Ramos (cell line): Measurements from ENCODE around the gene SS18L1.

ENCODE experiments used
- in situ Hi-C: fragments of 300-500 bp; cut with MboI; formaldehyde crosslinking; loops from one replicate; pipeline ENCODE4 v1.14.3; 2022; ENCODE audit warnings: low sequenced_read_pairs; ENCODE audit not compliant: unreplicated experiment

The SS18L1 gene

DNA sequence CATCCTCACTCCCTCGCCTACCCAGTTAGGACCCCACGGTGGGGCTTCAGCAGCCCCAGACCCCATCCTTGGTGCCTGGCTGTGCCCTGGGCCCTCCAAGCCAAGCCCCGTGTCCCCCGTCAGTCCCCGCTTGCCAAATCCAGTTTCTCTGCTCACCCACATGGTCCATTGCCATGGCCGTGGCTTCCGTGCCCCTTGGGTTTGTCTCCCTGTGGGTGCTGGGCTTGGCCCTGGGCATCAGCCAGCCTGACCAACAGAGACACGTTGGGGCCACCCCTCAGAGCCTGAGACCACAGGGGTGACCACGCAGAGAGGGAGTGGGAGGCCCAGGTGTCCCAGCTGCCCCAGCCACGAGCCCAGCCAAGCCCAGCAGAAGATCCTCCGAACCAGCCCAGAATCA is 7.7 kb downstream of the SS18L1 start:
- in situ Hi-C loops, result no loop called here

DNA sequence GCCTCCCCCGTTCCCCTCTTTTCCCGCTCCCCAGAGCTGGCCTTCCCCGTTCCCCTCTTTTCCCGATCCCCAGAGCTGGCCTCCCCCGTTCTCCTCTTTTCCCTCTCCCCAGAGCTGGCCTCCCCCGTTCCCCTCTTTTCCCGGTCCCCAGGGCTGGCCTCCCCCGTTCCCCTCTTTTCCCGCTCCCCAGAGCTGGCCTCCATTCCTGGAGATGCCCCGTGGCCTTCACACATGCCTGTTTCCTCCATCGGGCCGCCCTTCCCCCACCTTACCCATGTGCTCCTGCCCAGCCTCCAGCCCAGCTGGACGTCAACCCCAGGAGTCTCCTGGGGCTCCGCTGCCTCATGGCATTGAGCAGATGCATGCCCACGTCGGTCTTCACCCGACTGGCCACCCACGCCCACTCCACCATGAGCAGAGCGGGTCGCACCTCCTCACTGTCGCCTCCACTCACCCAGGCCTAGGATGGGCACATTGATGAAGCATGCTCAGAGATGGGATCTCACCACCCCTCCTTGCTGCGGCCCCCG is 8.3 kb downstream of the SS18L1 start:
- in situ Hi-C loops, result no loop called here

DNA sequence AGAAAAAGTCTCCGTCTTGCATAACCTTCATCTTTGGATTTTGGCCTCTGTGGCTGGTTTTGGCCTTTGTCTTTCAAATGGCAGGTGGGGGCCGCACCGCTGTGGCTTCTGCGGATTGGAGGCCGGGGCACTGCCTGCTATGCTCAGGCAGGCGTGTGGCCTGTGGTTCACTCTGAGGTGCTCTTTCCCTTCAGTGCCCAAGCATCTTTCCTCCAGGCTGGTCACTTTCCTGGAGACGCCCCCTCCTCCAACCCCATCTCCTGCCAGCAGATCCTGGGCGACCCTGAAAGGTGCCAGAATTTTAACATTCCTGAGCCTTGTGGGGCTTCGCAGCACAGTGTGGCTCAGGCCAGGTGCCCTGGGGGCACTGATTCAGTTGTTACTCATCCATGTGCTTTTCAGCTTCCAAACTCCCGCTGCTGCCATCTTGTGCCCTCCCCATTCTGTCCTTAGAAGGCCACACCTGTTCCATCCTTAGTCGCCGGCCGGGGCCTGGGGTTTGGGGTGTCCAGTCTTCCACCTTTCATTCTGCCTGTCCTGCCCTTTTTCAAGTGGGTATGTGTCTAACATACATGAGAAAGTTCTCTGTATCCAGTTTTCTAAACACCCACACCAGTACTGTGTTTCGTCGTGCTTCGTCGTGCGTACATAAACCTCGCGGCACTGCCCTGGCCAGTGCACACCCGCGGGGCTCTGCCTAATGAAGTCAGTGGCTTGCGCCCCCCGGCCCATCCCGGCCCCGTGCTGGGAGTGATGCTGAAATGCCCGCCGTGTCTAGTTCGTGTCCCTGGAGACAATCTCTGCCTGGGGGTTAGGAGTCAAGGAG is 12.1 kb downstream of the SS18L1 start:
- in situ Hi-C loops, result no loop called here

DNA sequence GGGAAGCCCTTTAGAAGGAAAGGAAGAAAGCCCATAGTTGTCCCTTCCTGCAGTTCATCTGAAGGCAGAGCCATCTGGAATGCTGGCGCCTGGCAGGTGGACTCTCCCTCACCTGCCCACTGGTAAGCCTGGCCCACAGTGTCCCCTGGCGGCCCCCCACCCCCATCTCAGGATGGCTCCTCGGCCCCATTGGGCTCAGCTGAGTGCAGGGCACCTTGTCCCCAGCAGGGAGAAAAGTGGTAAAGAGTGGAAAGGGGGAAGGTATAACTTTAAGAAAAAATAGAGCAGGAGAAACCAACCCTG is 12.6 kb downstream of the SS18L1 start:
- in situ Hi-C loops, result no loop called here

DNA sequence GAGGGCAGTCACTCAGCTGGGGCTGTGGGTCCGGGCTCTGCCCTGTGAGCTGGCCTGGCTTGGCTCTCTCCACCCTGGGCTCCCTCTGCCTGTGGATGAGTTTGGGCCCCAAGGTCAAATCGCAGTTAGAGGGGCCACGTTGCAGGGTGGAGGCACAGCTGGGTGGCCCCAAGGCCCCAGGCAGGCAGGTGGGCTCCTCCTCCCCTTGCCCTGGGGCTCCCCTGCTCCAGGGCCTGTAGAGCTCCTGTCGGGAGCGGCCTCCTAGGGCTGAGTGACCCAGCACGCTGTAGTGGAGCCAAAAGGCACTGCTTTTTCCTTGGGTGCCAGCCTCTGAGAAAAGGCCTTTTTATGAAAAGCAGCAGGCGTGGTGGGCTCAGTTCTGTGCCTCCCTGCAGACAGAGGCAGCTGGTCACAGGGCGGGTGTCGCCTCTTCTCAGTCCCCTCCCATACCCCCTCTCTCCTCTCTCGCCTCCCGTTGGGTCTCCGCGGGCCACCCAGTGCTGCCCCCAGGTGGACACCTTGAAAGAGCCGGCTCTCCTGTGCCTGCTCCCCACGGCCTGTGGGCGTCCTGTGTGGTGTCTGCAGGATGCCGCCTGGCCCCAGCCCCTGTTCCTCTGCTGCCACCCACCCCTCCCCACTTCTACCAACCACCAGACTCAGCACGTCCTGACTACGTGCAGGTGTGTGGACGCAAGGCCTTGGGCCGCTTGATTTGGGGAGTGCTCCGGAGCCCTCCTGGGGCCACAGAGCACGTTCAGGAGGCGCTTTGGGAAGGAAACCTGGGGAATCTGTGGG is 13.2 kb downstream of the SS18L1 start:
- in situ Hi-C loops, result no loop called here

DNA sequence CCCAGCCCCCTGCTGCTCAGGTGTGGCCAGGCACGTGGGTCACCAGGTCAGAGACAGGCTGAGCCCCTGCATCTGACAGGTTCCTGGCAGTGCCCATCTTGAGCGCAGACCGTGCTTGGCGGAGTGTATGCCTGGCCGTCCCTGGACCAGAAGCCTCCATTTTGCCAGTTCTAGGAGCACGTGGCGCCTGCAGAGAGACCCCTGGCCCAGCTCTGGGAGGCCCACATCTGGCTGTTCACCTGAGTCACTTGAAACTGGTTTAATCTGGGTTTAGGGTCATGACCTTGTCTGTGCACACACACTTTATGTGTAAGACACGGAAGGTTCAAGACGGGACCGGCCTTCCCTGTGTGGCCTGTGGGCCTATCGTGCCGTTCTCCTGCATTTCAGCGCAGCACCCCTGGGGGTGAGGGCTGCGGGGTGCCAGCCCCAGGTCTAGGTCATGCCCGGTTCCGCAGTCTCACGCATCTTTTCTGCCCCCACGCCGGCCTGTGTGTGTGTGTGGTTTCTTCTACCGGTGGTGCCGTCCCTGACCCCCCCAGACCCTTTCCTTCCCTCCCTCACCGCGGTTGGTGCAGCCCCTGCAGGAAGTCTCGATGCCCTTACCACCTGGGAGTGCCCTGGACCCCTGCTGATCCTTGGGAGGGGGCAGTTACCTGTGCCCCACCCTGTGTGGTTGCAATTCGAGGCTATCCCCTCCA is 14.0 kb downstream of the SS18L1 start:
- in situ Hi-C loops, result no loop called here

DNA sequence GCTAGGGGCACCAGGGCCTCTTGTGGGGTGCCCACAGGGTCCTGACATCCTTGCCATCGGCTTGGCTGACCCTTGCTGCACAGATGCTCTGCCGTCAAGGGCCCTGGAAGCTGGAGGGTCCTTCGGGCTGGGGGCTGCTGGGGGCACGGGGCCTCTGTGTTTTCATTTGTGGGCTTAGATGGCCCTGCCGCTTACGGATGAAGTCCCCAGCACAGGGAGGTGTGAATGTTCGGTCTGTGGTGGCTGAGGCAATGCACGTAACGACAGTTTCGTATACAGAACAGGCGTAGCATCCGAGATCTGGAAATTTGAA is 14.5 kb downstream of the SS18L1 start:
- in situ Hi-C loops, result no loop called here

DNA sequence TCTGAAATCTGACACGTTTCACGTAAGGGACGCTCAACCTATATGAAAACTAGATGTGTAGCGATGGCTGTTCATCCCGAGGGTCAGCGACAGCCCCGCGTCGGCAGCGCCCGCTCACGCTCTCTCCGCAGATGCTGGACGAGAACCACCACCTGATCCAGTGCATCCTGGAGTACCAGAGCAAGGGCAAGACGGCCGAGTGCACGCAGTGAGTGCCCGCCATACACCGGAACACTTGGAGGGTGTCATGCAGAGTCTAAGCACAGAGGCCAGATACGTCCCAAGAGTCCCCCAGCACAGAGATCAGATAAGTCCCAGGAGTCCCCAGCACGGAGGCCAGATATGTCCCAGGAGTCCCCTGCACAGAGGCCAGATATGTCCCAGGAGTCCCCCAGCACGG is 15.0 kb downstream of the SS18L1 start:
- in situ Hi-C loops, result no loop called here

DNA sequence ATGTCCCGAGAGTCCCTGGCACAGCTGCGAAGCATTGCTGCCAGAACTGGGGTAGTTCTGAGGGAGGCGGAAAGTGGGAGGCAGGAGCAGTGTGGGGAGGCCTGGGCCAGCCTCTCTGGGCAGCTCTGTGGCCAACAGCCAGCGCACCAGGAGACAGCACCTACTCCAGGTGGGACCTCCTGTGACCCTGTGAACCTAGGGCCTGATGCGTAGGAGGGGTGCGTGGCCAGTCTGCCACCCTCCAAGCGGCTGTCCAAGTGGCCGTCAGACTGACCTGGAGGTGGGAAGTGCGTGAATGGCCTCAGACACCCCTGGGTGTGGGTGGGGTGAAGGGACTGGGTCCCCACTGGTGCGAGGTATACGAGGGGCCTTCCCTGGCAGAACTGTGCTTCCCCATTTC is 15.5 kb downstream of the SS18L1 start:
- in situ Hi-C loops, result no loop called here

DNA sequence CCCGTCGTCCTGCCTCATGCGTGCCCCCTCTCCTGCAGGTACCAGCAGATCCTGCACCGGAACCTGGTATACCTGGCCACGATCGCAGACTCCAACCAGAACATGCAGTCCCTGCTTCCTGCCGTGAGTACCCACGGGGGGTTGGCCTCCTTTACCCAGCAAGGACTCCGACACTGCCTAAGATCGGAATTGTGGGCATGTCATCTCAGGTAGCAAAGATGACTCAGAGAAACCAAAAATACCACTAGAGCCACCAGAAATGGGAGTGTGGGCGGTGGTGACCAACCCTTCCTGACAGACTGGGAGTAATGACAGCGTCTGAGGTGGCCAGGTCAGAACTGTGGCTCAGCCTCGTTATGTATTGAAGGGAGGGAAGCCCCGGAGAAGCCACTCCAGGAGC is 16.3 kb downstream of the SS18L1 start:
- in situ Hi-C loops, result no loop called here

DNA sequence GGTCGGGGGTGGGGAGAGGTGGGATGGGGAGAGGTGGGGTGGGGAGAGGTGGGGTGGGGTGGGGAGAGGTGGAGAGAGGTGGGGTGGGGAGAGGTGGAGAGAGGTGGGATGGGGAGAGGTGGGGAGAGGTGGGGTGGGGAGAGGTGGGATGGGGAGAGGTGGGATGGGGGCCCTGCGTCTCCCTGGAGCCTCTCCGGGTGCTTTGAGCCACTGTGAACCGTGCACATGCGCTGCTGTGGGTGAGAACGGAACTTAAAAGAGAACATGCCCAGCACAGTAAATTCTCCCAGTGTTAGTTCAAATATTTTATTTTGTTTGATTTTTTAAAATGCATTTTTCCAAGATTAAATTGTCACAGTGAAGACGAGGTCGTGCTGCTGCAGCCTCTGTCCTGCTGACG is 16.7 kb downstream of the SS18L1 start:
- in situ Hi-C loops, result no loop called here

DNA sequence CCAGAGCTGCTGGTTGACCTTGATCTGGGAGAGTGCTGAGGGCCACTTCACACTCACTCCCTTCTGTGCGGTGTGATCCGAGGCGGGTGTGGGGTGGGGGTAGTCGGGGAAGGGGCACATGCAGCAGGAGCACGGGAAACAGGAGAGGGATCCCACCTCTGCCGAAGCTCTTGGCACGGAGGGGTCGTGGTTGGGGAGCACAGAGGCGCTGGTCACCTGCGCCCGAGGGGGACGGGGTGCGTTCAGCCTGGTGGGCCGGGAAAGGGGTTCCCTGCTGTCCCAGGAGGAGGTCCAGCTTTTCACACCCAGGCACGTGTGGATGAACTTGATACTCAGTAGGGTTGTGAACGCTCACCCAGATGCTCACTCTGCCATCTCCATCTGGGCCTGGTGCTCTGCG is 17.3 kb downstream of the SS18L1 start:
- in situ Hi-C loops, result no loop called here

DNA sequence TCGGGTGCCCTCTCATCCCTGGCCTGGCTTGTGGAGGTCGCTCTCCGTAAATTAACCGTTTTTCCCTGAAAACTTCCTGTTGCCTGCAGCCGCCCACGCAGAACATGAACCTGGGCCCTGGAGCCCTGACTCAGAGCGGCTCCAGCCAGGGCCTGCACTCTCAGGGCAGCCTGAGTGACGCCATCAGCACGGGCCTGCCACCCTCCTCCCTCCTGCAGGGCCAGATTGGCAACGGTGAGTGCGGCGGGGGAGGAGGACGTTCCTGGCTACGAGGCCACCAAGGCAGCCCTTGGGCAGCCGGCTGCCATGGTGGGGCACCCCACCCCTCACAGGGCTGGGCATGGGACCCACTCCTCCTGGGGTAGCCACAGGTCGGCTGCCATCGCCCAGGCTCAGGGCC is 17.8 kb downstream of the SS18L1 start:
- in situ Hi-C loops, result no loop called here

DNA sequence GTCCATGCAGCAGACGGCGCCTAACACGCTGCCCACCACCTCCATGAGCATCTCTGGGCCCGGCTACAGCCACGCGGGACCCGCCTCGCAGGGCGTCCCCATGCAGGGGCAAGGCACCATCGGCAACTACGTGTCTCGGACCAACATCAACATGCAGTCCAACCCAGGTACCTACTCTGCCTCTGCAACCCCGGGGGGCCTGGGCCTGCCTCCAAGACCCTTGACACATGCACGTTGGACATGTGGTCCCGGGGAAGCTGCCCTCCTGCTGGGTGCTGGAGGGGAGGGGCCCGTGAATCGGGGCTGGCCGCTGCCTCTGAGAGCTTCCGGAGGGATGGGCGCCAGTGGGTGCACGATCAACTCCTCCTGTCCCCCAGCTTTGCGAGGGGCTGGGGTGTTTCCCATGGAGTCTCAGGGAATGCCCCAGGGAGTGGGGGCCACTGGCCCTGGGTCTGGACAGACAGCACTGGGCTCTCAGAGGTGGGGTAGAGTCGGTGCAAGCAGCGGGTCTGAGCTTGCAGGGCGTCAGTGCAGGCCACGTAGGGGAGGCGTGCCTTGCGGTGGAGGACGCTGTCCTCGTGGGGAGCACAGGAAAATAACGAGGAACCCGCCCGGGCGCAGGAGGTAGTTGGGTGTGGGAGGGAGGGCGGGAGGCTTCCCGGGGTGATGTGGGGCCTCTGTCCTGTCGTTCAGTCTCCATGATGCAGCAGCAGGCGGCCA is 19.4 kb downstream of the SS18L1 start:
- in situ Hi-C loops, result no loop called here

DNA sequence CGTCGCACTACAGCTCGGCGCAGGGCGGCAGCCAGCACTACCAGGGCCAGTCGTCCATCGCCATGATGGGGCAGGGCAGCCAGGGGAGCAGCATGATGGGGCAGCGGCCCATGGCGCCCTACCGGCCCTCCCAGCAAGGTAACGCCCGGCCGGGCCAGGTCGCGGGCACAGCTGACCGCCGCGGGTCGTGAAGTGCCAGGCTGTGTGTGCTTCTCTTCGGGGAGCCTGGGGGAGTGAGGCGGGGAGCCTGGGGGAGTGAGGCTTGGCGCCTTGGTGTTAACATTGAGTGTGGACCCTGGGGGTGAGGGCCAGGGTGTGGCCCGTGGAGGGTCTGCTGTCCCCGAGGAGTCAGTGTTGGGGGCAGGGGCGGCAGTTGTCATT is 19.9 kb downstream of the SS18L1 start:
- in situ Hi-C loops, result no loop called here

DNA sequence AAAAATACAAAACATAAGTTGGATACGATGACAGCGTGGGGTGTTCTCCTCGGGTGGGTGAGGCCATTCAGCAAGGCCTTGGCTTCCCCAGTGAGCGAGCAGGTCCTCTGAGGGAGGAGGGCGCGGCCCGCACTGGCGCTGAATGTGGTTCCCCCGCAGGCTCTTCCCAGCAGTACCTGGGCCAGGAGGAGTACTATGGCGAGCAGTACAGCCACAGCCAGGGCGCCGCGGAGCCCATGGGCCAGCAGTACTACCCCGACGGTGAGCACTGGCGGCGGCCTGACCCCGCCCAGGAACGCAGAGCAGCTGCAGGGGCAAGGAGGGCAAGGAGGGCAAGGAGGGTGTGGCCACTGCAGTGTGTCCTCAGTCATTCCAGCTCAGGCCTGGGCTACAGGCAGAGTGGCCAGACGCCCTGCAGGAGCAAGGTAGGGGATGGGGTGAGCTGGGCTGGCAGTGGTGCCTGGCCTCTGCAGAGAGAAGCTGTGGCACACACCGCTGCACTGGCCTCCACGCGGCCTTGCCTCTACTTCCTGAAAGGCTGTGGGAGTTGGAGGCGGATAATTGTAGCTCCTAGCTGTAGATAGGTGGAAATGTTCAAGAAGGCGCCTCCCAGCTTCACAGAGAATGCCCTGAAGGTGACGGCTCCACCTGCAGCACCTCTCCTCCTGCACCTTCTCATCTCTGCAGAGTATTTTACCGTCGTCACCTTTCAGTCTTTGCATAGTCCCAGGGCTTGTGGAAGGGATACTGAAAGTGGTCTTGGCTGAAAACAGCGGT is 20.6 kb downstream of the SS18L1 start:
- in situ Hi-C loops, result no loop called here

DNA sequence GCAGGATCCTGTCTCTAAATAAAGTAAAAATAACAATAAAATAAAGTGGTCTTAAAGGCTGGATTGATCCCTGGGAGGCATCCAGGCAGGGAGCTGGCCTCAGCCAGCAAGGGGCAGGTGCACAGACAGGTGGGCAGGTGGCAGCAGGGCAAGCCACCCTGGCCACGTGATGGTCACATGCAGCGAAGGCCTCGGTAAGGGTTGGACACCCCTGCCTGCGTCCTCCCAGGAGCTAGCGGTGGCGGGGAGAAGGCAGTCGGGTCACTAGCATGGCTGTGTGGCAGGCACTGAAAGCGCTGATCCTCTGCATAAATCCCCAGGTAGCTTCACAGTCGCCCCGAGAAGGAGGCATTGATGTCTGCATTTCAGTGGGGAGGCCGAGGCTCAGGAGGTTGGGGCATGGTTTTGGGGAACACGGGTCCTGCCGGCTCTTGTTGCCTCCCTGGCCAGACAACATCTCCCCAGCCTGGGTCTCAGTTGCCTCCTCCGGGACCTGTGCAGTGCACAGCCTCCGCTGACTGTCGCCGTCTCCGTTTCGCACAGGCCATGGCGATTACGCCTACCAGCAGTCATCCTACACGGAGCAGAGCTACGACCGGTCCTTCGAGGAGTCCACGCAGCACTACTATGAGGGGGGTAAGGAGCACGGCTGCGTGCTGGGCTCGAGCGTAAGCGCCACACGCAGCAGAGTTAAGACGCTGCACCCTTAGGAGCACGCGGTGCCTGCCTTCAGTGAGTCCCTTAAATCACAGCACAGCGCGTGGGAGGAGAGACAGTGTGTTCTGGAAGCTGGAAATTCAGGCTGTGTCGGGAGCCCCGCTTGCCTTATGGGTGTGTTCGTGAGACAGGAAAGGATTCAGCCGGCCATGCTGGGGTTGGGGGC is 21.6 kb downstream of the SS18L1 start:
- in situ Hi-C loops, result no loop called here

DNA sequence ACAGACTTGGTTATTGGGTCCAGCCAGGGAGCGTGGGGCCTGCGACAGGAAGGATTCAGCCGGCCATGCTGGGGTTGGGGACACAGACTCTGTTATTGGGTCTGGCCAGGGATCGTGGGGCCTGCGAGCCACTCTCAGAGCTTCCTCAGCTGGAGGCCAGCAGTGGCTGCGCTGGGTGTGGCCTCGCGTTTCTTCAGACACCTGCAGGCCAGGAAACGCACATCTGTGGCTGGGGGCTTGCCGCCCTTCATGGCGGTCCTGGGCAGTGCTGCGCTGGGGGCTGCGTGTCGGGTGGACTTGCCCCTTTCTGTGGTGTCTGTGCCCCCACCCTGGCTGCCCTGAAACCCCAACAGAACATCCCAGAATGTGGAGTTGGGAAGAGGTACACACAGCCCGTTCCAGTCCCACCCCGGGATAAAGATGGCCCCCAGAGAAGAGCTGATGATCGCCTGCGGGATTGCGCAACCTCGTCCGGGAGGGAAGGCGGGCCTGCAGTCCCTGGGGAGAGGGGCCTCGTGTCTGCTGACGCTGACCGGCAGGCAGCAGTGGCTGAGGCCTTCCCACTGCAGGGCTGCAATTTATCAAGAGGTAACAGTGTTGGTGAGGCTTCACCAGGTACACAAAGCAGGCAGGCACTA is 22.3 kb downstream of the SS18L1 start:
- in situ Hi-C loops, result no loop called here
